GM19193 (cell line): ENCODE results near the gene PPP1CC.

Source experiments
- POLR2A ChIP-seq: IDR thresholded peaks from 4 replicates; pipeline ENCODE4 v1.6.1; 2011; ENCODE audit not compliant: insufficient read depth, insufficient read length; ENCODE audit errors: extremely low read depth

The PPP1CC gene

DNA sequence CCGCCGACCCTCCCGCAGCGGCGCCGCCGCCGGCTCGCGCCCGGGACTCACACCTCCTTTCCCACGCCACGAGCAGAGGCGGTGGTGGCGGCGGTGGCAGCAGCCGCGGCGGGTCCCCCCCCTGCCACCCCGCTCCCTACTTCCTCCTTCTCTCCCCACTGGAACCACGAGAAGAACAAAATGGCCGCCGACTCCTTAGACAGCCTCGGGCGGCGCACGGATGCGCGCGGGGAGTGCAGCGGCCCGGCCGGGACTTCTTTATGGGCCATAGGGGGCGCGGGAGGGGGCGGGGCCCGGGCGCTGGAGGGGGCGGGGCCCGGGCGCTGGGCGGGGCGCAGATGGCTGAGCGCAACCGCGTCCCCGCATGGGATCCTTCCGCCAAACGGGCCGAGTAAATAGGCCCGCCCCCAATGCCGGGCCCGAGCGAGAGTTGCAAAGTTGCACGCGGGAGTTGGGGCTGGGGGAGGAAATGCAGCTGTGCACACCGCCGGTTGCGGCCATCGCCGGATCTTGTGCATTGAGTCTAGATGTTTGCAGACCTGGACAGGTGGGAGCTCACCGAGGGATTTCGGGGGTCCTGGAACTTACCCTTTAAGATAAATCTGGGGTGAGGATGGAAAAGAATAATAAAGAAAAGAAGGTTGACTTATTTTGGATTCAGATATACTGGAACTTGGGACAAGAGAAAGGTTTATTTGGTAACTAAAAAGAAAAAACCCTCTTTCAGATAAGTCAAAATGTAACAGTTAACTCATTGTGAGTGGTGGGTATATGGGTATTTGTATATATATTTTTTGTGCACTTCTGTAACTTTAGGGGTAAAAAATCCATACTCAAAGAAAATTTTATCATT, at the start of gene PPP1CC:
Gene PPP1CC, minus strand, starts transcription at position 174 of the 853 bp plus-strand sequence. CDS start 184 bp downstream, outside the sequence.
- TF ChIP-seq POLR2A: peak; percentile 96

GRCh38 chr12:110791589-110791988, 48.9 kb upstream of the PPP1CC start:
- no peak for TF ChIP-seq POLR2A

GRCh38 chr12:110790301-110790700, 47.6 kb upstream of the PPP1CC start:
- no peak for TF ChIP-seq POLR2A

DNA sequence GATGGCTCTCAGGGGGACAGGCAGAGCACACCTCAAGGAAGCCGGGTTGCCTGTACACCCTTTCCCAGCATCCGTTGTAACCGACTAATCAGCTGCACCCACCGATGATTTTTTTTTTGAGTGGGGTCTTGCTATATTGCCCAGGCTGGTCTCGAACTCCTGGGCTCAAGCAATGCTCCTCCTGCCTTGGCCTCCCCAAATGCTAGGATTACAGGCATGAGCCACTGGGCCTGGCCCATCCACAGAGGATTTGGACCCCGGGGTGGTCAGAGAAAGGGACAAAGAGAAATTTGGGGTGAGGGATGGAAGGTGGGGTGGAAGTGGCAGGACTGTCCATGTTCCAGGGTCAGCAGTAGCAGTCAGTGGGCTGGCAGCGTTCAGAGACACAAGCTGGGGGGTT, 43.3 kb upstream of the PPP1CC start:
- TF ChIP-seq POLR2A: no peak

DNA sequence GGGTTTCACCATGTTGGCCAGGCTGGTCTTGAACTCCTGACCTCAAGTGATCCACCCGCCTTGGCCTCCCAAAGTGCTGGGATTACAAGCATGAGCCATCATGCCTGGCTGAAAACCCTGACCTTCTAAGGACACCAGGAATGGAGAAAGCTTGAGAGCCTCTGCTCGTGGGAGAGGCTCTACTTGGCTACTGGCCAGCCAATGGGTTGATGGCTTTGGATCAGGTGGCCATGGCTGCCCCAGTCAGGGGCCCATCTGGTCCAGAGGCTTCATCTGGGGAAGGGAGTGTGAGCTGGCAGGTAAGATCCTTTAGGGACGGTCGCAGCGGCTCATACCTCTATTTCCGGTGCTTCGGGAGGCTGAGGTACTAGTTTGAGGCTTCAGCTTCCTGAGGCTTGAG, 42.5 kb upstream of the PPP1CC start:
- TF ChIP-seq POLR2A: no peak

- no peak for TF ChIP-seq POLR2A
These were observed 40.2 kb upstream of the PPP1CC start for GRCh38 chr12:110782922-110783321.

- TF ChIP-seq POLR2A: no peak
These were observed 39.4 kb upstream of the PPP1CC start for GRCh38 chr12:110782094-110782493.

- TF ChIP-seq POLR2A: no peak
These were observed 37.8 kb upstream of the PPP1CC start for GRCh38 chr12:110780448-110780847.

- TF ChIP-seq POLR2A: no peak
These were observed 36.3 kb upstream of the PPP1CC start for GRCh38 chr12:110778833-110779577.

DNA sequence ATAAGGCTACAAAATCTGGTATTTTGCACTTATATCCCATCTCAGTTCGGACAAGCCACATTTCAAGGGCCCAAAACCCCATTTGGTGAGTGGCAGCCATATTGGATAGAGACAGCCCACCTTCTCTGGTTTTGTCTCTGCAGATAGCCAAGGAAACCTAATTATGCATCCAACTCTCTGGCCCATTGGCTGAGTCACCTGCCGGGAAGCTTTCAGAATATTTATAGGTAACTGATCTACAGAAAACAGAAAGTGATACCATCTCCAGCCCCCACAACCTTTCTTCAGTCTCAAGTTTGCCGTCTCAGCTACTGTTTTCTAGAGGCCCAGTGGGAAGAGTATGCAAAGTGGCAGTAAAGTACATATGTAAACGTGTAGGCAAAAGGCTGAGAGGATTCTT, 33.7 kb upstream of the PPP1CC start:
- TF ChIP-seq POLR2A: peak; percentile 38

GRCh38 chr12:110775997-110776396, 33.3 kb upstream of the PPP1CC start:
- no peak for TF ChIP-seq POLR2A

- no peak for TF ChIP-seq POLR2A
These were observed 32.1 kb upstream of the PPP1CC start for GRCh38 chr12:110774824-110775223.

- TF ChIP-seq POLR2A: no peak
These were observed 26.3 kb upstream of the PPP1CC start for GRCh38 chr12:110768960-110769359.

- TF ChIP-seq POLR2A: no peak
These were observed 25.2 kb upstream of the PPP1CC start for GRCh38 chr12:110767863-110768262.

GRCh38 chr12:110766311-110767154, 23.8 kb upstream of the PPP1CC start:
- no peak for TF ChIP-seq POLR2A

- TF ChIP-seq POLR2A: no peak
These were observed 22.4 kb upstream of the PPP1CC start for GRCh38 chr12:110765111-110765510.

DNA sequence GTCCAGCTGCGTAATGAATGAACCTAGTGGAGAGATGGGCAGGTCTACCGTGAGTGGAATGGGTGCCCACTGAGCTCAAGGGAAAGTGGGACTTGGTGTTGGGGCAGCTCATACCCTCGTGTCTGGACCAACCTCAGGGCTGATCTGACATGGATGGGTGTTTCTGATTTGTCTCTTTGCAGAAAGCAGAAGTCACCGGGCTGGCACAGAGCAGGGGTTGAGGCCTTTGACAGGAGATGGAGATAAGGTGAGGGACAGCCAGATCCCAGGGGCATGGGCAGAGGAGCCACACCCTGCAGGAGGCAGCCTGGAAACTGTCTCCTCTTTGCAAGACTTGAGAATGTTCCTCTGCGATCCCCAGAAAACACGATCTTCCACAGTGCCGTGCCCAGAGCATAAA, 20.9 kb upstream of the PPP1CC start:
- no peak for TF ChIP-seq POLR2A
